Tibial artery (tissue), 4 donors: ENCODE data around the gene LPP.

Experiments used
- DNase-seq, 2 donors: peaks; one replicate each; pipeline ENCODE4 v3.0.0-alpha.2; 2019
- H3K27ac ChIP-seq, 2 donors: fragments of 200-600 bp; sonication (generic) in 1 of 2; 1 replicate in 1 of 2; 2 replicates in 1 of 2; pipeline ENCODE4 v1.5.1; 2018 to 2019; ENCODE audit warnings: mild to moderate bottlenecking in 1 of 2
- H3K27me3 ChIP-seq, 2 donors: fragments of 200-600 bp; sonication (generic) in 1 of 2; one replicate each; pipeline versions ENCODE4 v1.5.1 to v1.6.0; 2016 to 2019
- H3K36me3 ChIP-seq, 3 donors: fragments of 200-600 bp; sonication (generic) in 2 of 3; one replicate each; pipeline ENCODE4 v1.5.1; 2016 to 2019; ENCODE audit warnings: mild to moderate bottlenecking in 2 of 3
- H3K4me1 ChIP-seq, 4 donors: fragments of 200-600 bp; sonication (generic) in 2 of 4; 1 replicate in 3 of 4; 2 replicates in 1 of 4; pipeline ENCODE4 v1.5.1; 2016 to 2019
- H3K4me3 ChIP-seq, 2 donors: fragments of 200-600 bp; sonication (generic) in 1 of 2; 1 replicate in 1 of 2; 2 replicates in 1 of 2; pipeline ENCODE4 v1.5.1; 2018 to 2019; ENCODE audit warnings: mild to moderate bottlenecking in 2 of 2
- H3K9me3 ChIP-seq, 3 donors: fragments of 200-600 bp; sonication (generic) in 1 of 3; one replicate each; pipeline ENCODE4 v1.5.1; 2016 to 2019
- intact Hi-C: fragments of 100-400 bp; cut with DNase I; formaldehyde crosslinking; loops from one replicate; pipeline ENCODE4 v1.15.0; 2023; ENCODE audit warnings: low total_unique reads
- TF ChIP-seq, protein P1 (sequence below), 2 experiments: fragments of 200-600 bp in 1 of 2; fragments of 450-650 bp in 1 of 2; IDR thresholded peaks; one replicate each; pipeline ENCODE4 v1.5.1; 2017 to 2019; ENCODE audit warnings: antibody characterized with exemption in 2 of 2, mild to moderate bottlenecking in 1 of 2, moderate library complexity in 1 of 2

Gene LPP

DNA sequence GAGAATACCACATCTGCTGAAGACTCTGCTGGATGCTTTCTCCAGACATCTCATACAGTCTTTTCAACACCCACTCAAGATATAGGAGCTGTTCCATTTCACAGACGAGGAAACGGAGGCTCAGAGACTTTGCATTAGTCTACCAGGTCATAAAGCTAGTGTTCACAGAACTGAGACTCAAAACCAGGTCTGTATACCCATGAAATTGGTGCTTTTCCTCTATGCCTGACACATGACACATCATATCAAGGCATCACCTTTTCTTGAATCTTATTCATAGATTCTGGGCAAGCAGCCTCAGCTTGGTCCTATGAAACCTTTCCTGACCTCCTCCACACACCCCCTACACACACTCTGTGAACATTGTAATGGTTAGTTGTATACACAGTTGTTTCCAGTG lies 101.2 kb downstream of the LPP start:
- Histone ChIP-seq H3K4me1 (peaks cover 0 to 86% (median 36%) of the 10 kb centered on the region in 4 donors), H3K9me3 (no peaks in the 10 kb centered on the region), H3K27ac (peak overlapping the region; percentile 58 to 90), H3K36me3 (peaks cover 6 to 11% (median 8%) of the 10 kb centered on the region in 3 donors), H3K4me3 (no peak overlapping the region), H3K27me3 (no peaks in the 10 kb centered on the region)
- intact Hi-C loops, result no loop called here
- no peak for DNase-seq
- TF ChIP-seq, protein P1, sequence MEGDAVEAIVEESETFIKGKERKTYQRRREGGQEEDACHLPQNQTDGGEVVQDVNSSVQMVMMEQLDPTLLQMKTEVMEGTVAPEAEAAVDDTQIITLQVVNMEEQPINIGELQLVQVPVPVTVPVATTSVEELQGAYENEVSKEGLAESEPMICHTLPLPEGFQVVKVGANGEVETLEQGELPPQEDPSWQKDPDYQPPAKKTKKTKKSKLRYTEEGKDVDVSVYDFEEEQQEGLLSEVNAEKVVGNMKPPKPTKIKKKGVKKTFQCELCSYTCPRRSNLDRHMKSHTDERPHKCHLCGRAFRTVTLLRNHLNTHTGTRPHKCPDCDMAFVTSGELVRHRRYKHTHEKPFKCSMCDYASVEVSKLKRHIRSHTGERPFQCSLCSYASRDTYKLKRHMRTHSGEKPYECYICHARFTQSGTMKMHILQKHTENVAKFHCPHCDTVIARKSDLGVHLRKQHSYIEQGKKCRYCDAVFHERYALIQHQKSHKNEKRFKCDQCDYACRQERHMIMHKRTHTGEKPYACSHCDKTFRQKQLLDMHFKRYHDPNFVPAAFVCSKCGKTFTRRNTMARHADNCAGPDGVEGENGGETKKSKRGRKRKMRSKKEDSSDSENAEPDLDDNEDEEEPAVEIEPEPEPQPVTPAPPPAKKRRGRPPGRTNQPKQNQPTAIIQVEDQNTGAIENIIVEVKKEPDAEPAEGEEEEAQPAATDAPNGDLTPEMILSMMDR (IDR thresholded peaks at IDR 0.05), result no peak

DNA sequence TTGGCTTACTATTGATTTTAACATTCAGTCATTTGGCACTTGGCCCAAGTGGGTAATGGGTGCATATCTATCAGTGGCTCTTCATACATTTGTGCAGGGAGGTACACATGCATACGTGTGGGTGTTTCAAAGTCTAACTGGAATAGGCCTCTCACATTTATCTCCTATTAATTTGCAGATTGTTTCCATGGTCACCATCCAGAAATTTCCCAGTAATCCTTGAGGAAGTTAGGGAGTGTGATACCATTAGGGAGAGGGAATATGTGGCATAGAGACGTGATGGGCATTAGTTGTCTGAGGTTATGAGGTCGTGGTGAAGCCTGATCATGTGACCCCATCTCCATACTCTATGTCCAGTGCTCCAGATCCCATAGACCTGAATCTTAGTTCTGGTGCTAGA lies 102.8 kb downstream of the LPP start:
- Histone ChIP-seq H3K27me3 (no peaks in the 10 kb centered on the region), H3K9me3 (no peaks in the 10 kb centered on the region), H3K36me3 (peaks cover 6 to 11% (median 8%) of the 10 kb centered on the region in 3 donors), H3K4me1 (peaks cover 0 to 91% (median 49%) of the 10 kb centered on the region in 4 donors), H3K27ac (peak overlapping the region; percentile 90 to 96), H3K4me3 (no peak overlapping the region)
- TF ChIP-seq, protein P1 (IDR thresholded peaks at IDR 0.05), result no peak
- intact Hi-C loops, result no loop called here
- DNase-seq, result no peak

DNA sequence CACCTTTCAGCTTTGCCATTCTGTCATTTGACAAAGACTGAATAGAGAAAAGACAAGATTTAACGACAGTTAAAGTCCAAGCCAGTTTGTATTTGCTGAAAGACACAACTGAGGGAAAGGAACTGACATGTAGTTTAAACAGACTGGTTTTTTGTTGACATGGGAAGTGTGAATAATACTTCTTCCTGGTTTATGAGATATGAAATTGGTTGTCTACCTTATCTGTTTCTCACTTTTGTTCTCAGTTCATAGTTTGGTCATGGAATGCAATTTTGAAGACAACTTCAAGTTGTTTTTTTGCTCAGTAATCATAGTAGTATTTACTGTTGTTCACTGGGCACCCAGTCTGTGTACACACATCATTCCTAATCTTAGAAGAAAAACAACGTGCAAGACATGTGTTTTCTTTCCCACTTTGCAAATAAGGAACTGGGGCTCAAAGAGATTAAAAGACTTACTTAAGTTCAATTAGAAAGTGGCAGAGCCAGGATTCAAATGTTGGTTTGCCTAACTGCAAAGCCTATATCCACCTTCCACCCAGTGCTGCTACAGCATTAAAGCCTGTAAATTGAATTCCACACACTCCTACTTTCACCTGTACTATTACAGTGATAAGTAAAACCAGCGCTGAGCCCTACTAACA lies 103.5 kb downstream of the LPP start:
- H3K27ac ChIP-seq, result peak overlapping the region; percentile 90 to 96
- DNase-seq, result no peak
- H3K27me3 ChIP-seq, result no peaks in the 10 kb centered on the region
- intact Hi-C loops, result no loop called here
- H3K4me3 ChIP-seq, result no peak overlapping the region
- TF ChIP-seq, protein P1 (IDR thresholded peaks at IDR 0.05), result no peak
- H3K4me1 ChIP-seq, result peaks cover 0 to 98% (median 56%) of the 10 kb centered on the region in 4 donors
- H3K9me3 ChIP-seq, result no peaks in the 10 kb centered on the region
- H3K36me3 ChIP-seq, result peaks cover 6 to 11% (median 8%) of the 10 kb centered on the region in 3 donors

DNA sequence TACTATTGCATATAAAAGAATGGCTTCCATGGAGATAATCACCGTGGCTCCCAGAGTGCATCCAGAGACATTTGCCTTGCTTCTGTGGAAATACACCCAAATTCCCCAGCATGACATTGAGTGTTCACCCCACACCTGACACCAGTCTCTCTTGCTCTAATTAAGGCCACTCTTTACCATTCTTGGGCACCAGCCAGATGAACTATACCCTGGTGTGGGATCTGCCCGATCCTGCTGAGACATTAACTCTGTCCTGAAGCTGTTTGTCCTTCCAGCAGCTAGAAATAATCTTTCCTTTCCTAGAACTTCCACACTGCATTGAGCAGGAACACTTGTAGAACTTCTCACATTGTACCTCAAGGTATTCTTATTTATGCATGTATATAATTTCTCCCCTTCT lies 105.2 kb downstream of the LPP start:
- Histone ChIP-seq H3K27me3 (no peaks in the 10 kb centered on the region), H3K9me3 (no peaks in the 10 kb centered on the region), H3K36me3 (peaks cover 6 to 11% (median 8%) of the 10 kb centered on the region in 3 donors), H3K27ac (peak overlapping the region; percentile 90 to 96), H3K4me1 (peaks cover 0 to 96% (median 66%) of the 10 kb centered on the region in 4 donors), H3K4me3 (no peak overlapping the region)
- TF ChIP-seq, protein P1 (IDR thresholded peaks at IDR 0.05), result no peak
- no peak for DNase-seq
- intact Hi-C loops, result no loop called here

DNA sequence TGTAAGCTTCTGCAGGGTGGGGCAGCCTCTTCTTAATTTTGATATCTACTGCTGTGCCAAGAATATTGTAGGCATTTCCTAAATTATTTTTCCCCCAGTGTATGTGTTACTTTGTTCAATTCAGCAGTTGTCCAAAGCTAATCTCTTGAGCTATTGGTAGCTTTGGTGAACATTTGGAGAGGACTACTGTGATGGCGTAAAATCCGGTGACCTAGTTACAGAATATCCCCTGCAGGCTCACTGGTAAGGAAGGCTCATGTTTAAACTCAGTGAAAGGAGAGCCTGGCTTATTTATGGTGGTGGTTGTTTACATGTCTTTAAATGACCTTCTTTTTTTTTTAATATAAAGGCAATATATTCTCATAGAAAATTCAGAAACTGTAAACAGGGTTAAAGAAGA lies 105.6 kb downstream of the LPP start:
- H3K27ac ChIP-seq, result peak overlapping the region; percentile 90 to 96
- TF ChIP-seq, protein P1 (IDR thresholded peaks at IDR 0.05), result no peak
- H3K4me1 ChIP-seq, result peaks cover 0 to 96% (median 66%) of the 10 kb centered on the region in 4 donors
- H3K36me3 ChIP-seq, result peaks cover 6 to 11% (median 7%) of the 10 kb centered on the region in 3 donors
- no peaks in the 10 kb centered on the region for H3K9me3 ChIP-seq
- H3K4me3 ChIP-seq, result no peak overlapping the region
- DNase-seq, result no peak
- H3K27me3 ChIP-seq, result no peaks in the 10 kb centered on the region
- intact Hi-C loops, result no loop called here
